ENCODE data around the gene MNT.

MNT gene

DNA sequence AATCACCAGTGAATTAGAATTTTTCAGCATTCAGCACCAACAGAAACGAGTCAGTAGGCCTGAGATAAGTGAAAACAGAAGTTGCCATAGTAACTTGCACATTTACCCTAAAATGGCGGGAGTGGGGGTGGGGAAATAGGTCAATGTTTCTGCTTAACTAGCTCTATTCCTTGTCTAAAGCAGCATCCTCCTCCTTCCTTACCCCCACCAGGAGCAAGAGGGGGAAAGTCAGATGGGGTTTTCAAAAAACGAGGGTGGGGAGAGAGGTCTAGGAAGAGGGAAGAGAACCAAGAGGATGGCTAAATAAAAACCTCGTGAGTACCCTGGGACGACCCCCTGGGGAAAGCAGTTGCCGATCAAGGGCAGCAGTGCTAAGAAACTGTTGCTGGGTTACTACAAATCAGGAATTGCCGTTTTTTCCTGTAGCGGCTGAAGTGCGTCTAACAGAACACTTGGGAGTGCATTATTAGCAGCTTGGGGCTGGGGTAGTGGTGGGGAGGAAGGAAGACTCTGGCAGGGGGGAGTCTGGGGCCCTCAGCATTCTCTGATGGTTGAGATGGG lies 34.4 kb upstream of the MNT start:
- TF ChIP-seq FOXP2 (optimal IDR thresholded peaks at IDR 0.05; ENCODE audit: borderline replicate concordance, extremely low read depth, extremely low read length, insufficient read depth), result no peak
- TF ChIP-seq POLR2AphosphoS5 (IDR thresholded peaks at IDR 0.05; ENCODE audit: low read depth, low read length), result no peak
- TF ChIP-seq, protein P1, sequence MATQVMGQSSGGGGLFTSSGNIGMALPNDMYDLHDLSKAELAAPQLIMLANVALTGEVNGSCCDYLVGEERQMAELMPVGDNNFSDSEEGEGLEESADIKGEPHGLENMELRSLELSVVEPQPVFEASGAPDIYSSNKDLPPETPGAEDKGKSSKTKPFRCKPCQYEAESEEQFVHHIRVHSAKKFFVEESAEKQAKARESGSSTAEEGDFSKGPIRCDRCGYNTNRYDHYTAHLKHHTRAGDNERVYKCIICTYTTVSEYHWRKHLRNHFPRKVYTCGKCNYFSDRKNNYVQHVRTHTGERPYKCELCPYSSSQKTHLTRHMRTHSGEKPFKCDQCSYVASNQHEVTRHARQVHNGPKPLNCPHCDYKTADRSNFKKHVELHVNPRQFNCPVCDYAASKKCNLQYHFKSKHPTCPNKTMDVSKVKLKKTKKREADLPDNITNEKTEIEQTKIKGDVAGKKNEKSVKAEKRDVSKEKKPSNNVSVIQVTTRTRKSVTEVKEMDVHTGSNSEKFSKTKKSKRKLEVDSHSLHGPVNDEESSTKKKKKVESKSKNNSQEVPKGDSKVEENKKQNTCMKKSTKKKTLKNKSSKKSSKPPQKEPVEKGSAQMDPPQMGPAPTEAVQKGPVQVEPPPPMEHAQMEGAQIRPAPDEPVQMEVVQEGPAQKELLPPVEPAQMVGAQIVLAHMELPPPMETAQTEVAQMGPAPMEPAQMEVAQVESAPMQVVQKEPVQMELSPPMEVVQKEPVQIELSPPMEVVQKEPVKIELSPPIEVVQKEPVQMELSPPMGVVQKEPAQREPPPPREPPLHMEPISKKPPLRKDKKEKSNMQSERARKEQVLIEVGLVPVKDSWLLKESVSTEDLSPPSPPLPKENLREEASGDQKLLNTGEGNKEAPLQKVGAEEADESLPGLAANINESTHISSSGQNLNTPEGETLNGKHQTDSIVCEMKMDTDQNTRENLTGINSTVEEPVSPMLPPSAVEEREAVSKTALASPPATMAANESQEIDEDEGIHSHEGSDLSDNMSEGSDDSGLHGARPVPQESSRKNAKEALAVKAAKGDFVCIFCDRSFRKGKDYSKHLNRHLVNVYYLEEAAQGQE (IDR thresholded peaks at IDR 0.05; ENCODE audit: insufficient read depth in 1 of 2, low read depth in 2 of 2, low read length in 2 of 2), result no peak
- no peak for TF ChIP-seq TAF1 (IDR thresholded peaks at IDR 0.05; ENCODE audit: borderline replicate concordance, insufficient read depth, low read length)
- no peak for TF ChIP-seq SIN3A (IDR thresholded peaks at IDR 0.05; ENCODE audit: borderline replicate concordance, insufficient read depth, low read length)

DNA sequence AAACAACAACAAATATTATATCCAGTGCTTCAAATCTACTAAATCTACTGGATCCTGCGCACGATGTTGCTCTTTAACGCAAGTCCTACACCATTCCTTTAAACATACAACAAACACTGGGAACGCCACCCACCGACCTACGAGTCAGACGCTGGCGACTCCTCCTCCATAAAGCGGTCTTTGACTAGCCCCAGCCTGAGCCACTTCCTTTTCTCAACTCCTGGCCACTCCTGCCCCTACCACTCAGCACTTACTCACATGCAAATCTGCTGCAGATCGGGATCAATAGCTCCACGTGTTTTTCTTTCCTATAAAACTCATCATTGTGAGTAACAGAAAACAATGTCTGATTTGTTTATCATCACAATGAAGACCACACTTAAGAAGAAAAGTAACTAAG lies 32.8 kb upstream of the MNT start:
- TF ChIP-seq FOXP2 (optimal IDR thresholded peaks at IDR 0.05; ENCODE audit: borderline replicate concordance, extremely low read depth, extremely low read length, insufficient read depth), result no peak
- no peak for TF ChIP-seq SIN3A (IDR thresholded peaks at IDR 0.05; ENCODE audit: borderline replicate concordance, insufficient read depth, low read length)
- TF ChIP-seq POLR2AphosphoS5 (IDR thresholded peaks at IDR 0.05; ENCODE audit: low read depth, low read length), result no peak
- no peak for TF ChIP-seq TAF1 (IDR thresholded peaks at IDR 0.05; ENCODE audit: borderline replicate concordance, insufficient read depth, low read length)
- TF ChIP-seq, protein P1 (IDR thresholded peaks at IDR 0.05; ENCODE audit: insufficient read depth in 1 of 2, low read depth in 2 of 2, low read length in 2 of 2), result no peak

DNA sequence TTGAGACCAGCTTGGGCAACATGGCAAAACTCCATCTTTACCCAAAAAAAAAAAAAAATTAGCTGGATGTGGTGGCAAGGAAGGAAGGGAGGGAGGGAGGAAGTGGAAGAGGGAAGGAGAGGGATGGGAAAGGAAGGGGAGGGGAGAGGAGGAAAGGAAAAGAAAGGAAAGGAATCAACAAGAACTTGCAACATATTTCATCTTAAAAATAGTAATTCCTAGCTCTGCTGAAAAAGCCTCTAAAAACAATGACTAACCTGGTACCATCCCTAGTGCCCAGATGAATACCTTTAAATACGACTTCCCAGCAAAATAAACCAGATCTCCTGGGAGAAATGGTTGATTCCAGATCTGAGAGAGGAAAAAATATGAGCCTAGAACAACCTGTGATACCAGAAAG lies 27.1 kb upstream of the MNT start:
- TF ChIP-seq, protein P1 (IDR thresholded peaks at IDR 0.05; ENCODE audit: insufficient read depth in 1 of 2, low read depth in 2 of 2, low read length in 2 of 2), result no peak
- TF ChIP-seq POLR2AphosphoS5 (IDR thresholded peaks at IDR 0.05; ENCODE audit: low read depth, low read length) (no peak), TAF1 (IDR thresholded peaks at IDR 0.05; ENCODE audit: borderline replicate concordance, insufficient read depth, low read length) (no peak), FOXP2 (optimal IDR thresholded peaks at IDR 0.05; ENCODE audit: borderline replicate concordance, extremely low read depth, extremely low read length, insufficient read depth) (no peak), SIN3A (IDR thresholded peaks at IDR 0.05; ENCODE audit: borderline replicate concordance, insufficient read depth, low read length) (no peak)

DNA sequence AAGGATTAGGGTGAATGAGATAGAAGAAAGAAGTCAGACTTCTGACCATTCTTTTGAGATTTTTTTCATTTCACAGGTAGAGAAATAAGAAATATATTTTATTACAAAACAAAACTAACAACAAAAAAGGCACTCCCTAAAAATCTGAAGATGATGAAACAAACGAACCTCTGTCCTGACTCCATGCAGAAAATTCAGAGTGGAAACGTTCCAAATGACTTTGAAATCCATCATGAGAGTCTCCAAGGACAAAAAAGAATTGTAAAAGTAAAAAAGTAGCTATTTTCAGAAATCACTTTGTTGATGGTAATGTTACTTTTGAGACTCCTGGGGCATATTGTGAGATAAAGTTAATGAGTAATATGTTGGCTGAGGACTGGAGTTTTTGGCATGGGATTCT lies 26.4 kb upstream of the MNT start:
- TF ChIP-seq FOXP2 (optimal IDR thresholded peaks at IDR 0.05; ENCODE audit: borderline replicate concordance, extremely low read depth, extremely low read length, insufficient read depth) (no peak), TAF1 (IDR thresholded peaks at IDR 0.05; ENCODE audit: borderline replicate concordance, insufficient read depth, low read length) (no peak), SIN3A (IDR thresholded peaks at IDR 0.05; ENCODE audit: borderline replicate concordance, insufficient read depth, low read length) (no peak)

DNA sequence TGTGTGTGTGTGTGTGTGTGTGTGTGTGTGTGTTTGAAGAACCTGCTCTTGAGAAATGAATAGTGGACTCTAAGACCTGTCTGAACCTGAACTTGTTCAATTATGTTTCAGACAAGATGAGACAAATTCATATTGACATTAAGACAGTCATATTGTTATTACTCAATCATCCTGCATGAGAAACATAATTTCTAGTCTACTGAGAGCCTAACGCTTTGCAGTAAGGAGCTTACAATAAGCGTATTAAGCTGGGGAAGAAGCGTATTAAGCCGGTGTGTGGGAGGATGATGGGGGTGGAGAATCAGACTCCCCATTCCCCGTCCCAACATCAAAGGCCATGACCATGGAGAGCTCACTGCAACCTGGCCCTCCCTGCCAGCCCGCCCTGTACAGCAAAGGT lies 22.4 kb upstream of the MNT start:
- no peak for TF ChIP-seq SIN3A (IDR thresholded peaks at IDR 0.05; ENCODE audit: borderline replicate concordance, insufficient read depth, low read length)

DNA sequence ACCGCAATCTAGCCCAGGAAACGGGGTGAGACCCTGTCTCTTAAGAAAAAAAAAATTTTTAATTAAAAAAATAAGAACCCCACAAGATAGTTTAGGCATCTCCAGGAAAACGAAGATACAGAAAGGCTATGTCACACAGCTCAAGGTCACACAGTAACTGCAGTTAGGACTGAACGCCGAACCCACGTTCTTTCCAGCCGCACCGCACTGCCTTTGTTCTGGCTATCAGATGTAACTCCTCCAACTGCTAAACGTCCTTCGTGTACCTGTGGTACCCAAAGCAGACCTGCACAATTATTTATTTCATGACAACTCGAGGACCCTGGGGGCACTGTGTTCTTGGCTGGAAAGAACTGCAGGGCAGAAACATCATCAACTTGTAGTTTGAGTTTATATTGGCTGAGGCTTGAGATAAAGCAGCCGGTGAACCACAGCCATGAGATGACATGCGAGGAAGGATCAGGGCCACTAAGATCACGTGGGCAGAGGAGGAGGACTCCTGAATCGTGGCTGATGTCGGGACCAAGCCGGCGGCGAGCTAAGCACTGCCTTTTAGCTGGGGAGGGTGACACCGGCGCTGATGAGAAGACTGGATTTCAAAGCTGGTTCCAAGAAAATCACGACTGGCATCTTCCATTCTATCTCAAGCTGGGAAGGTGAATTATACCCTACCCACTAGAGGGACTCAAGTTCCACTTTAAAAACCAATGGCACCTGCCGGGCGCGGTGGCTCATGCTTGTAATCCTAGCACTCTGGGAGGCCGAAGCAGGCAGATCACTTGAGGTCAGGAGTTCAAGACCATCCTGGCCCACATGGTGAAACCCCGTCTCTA lies 20.7 kb upstream of the MNT start:
- TF ChIP-seq TAF1 (IDR thresholded peaks at IDR 0.05; ENCODE audit: borderline replicate concordance, insufficient read depth, low read length), result no peak
- TF ChIP-seq FOXP2 (optimal IDR thresholded peaks at IDR 0.05; ENCODE audit: borderline replicate concordance, extremely low read depth, extremely low read length, insufficient read depth), result no peak
- TF ChIP-seq, protein P1 (IDR thresholded peaks at IDR 0.05; ENCODE audit: insufficient read depth in 1 of 2, low read depth in 2 of 2, low read length in 2 of 2), result no peak
- TF ChIP-seq POLR2AphosphoS5 (IDR thresholded peaks at IDR 0.05; ENCODE audit: low read depth, low read length), result no peak
- no peak for TF ChIP-seq SIN3A (IDR thresholded peaks at IDR 0.05; ENCODE audit: borderline replicate concordance, insufficient read depth, low read length)

Measured in PFSK-1 (cell line).